HG03159 (cell line): ENCODE data around the gene KRT74.
"Not testable (repeated sequence)": the region's sequence is repeated elsewhere in the genome, so short reads cannot be mapped to it uniquely, and the experiment has no call there.

Experiments
- ATAC-seq: cut with Tn5 transposase; IDR thresholded peaks from one replicate; pipeline ENCODE4 v1.9.1; 2021; ENCODE audit warnings: mild to moderate bottlenecking, moderate library complexity; ENCODE audit not compliant: unreplicated experiment

KRT74 gene

DNA sequence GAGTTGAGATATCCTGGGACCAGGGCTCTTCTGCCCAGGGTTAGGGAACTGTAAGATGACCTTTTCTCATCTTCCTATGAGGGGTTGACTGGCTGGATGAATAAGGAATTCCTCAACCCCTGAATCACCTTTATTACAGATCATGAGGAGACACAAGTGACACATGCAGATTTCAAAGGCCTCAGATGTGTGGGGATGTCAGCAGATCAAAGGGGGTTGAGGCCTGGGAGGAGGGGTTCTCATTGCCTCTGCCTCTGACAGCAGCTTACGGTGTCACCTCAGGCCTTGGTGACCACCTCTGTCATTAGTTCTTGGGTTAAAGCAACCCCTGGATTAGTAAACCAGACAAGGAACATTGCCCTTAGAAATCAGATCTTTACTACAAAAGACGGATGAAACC, 29.7 kb upstream of the KRT74 start:
- no peak for ATAC-seq

DNA sequence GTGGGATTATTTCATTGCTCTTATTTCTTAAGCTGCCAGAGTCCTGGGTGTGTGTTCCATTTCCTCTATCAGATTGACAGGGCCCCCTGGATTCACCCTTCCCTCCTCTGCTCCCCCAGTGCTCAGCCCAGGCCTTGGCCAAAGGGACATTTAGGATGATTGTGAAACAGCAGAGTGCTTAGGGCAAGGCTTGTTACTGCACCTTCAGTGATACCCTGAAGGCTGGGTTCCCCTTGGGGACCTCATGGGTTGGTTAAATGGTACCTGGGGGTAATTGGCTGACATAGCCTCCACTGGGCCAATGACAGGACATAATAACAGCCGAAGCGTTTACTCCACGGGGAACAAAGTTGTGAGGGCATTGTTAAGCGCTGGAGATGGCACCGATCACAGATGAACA, 28.9 kb upstream of the KRT74 start:
- no peak for ATAC-seq

DNA sequence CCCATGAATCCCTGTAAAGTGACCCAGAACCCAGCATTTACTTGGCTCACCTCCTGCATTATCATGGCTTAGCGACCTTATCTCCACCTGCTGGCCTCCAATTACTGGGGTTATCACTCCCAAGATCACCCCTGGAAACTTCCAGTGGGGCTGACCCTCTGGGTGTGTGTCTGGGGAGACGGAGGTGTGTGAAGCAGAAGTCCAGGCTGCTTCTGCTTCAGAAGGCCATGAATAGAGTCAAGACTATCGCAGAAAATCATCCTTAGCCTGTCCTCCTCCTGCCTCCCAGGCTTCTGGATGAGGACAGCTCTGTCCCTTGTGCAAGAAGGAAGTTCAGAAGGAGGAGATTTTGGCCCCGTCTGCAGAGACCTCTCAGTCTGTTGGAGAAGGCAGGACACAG, 28.0 kb upstream of the KRT74 start:
- no peak for ATAC-seq

DNA sequence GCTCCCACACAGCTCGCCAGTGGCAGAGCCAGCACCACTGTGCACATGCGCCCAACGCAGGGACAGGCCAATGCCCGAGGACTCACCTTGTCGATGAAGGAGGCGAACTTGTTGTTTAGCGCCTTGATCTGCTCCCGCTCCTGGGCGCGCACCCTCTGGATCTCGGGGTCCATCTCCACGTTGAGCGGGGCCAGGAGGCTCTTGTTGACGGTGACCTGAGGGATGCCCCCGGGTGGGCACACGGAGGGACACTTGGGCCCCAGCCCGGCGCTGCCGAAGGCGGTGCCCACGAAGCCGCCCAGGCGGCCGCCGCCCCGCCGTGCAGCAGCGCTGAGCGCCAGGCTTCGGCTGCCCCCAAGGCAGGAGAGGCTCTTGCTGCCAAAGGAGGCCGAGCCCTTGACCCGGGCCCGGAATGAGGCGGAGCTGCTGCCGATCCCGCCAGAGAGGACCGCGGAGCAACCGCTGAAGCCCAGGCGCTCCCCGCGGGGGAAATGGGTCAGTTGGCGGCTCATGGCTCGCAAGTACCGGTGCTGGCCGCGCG, 27.4 kb upstream of the KRT74 start, which contains the start of gene KRT72:
TSS of gene KRT72 (minus strand) at position 523 of the 541 bp plus-strand sequence. CDS start at position 512, 11 bp downstream.
- no peak for ATAC-seq

DNA sequence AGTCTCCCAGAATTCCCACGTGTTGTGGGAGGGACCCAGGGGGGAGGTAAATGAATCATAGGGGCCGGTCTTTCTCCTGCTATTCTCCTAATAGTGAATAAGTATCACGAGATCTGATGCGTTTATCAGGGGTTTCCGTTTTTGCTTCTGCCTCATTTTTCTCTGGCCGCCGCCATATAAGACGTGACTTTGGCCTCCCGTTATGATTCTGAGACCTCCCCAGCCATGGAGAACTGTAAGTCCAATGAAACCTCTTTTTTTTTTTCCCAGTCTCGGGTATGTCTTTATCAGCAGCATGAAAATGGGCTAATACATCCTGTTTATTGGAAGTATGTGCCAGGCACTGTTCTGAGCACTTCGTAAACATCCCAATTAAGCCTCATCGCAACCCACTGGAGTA, 26.8 kb upstream of the KRT74 start:
- ATAC-seq = no peak

DNA sequence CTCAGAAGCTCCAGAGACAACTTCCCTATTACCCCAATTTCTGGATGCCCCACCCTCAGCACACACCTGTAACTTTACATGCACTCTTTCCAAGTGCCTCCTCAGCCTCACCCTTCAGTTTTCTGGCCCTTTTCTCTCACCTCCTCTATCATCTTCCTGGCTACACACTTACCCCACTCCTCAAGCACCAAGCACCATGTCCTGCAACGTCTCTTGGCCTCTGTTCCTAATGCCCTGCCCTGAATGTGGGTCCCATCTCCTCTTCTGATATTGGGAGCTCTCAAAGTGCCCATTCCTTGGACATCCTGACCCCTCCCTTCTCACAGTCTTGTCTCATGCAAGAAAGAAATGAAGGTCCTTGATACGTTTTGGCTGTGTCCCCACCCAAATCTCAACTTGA, 26.4 kb upstream of the KRT74 start:
- no peak for ATAC-seq

DNA sequence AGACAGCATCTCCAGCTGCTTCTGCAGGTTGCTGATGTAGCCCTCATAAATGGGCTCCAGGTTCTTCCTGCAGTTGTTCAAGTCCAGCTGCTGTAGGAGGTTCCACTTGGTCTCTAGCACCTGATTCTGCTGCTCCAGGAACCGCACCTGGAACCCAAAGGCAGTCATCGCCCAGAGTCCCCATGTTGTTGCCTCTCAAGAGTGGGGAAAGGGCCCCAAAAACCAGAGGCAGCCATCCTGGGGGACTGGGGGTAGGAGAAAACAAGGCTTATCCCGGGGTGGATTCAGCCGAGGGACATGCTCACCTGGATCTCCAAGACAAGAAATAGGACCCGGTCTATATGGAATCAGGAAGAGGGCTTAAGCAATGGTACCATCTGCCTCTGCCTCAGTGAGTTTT, 25.3 kb upstream of the KRT74 start:
- no peak for ATAC-seq

DNA sequence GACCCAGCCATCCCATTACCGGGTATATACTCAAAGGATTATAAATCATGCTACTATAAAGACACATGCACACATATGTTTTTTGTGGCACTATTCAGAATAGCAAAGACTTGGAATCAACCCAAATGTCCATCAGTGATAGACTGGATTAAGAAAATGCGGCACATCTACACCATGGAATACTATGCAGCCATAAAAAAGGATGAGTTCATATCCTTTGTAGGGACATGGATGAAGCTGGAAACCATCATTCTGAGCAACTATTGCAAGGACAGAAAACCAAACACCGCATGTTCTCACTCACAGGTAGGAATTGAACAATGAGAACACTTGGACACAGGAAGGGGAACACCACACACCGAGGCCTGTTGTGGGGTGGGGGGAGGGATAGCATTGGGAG, 20.6 kb upstream of the KRT74 start:
- ATAC-seq = not testable (repeated sequence)

DNA sequence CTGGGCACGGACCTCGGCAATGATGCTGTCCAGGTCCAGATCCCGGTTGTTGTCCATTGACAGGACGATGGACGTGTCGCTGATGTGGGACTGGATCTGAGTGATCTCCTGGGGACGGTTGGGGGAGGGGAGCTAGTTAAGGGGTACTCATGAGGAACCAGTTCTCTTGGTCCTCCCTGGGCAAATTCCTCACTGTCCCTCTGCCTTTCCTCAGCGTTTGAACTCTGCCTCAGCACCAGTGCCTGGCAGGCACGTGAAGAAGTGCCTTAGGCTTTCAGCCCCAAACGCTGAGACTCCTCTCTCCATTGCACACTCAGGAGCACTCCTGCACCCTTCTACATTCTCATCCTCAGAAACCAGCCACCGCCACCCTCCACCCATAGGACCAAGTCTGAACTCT, 17.9 kb upstream of the KRT74 start:
- no peak for ATAC-seq

DNA sequence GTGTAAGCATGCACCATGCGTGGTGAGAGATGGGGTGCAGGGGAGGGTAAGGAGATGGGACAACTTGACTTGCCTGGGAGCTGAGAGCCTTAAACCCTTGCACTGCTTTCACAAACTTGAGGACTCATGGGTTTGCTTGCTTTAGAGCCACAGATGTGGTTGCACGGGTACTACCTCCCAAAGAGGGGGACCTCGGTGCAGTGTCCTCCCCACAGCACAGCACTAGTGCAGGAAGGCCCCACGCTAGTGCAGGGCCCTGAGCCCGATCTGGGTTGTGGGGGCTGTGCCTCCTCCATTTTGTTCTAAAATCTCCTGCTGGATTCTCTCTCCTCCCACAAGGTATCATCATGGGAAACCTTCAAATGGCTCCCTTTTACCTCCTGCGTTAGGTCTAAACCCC, 16.4 kb upstream of the KRT74 start:
- no peak for ATAC-seq

DNA sequence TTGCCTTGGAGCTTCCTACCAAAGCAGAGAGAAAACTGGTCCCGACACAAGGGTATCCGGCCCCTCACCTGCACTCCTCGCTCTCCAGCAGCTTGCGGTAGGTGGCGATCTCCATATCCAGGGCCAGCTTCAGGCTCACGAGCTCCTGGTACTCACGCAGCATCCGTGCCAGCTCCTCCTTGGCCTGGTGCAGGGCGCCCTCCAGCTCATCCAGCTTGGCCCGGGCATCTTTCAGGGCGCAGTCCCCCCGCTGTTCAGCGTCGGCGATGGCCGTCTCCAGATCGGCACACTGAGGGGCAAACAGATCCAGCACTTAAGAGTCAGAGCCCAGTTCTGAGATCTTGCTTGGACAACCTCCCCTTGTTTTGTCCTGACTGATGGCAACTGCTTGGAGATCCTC, 13.9 kb upstream of the KRT74 start:
- no peak for ATAC-seq

DNA sequence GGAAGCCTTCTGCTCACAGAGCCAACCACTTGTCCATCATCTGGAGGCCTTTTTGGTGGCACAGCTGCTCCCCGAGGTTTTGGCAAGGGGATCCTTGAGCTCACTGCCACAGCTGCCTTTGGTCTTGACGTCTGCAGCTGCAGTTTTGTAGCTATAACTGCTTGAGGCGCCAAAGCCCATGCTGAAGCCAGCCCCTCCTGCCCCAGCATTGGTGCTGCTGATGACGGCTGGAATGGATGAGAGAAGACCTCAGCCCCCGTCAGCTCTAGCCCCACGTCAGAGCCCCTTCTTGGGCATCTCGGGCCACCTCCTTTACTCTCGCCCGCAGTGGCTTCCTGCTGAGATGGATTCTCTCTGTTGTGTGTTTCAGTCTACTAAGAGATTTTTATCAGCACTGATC, 12.3 kb upstream of the KRT74 start:
- ATAC-seq = no peak

DNA sequence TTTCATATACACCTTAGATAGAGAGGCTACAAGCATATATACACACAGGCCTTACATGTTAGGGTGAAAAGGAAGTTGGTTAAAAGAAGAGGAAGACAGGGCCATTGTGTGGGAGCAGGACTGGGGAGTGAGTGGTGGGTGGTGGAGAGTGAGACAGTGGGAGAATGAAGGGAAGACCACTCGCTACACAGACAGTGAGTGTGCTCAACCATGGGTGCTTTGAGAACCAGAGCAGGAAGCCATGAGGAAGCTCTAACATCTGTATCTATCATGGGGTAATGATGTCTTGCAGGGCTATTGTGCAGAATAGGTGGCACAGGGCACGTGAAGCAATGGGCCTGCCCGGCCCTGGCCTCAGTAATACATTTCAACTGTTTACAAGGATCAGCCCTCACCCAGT, 11.4 kb upstream of the KRT74 start:
- ATAC-seq = no peak

DNA sequence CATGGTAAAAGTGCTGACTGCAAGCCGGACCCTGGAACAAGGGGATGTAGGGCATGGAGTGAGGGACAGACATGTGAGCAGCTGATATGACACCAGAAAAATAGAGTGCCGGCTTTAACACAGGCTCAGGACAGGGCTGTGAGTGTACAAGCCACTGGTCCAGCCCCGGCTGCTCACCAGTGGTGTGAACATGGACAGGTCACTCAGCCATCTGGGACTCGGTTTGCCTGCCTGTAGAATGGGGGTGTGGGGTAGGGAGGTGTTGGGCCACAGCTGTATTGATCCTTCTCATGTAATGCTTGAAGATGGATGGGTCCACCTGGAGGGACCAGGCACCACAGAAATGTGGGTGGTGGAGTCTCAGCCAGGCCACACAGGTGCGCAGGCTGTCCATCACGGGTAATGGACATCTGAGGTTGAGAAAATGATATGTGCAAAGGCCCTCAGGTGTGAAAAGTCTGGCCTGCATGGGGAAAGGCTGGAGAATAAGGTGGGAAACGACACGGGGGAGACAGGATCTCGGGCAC, 10.6 kb upstream of the KRT74 start:
- ATAC-seq = no peak

DNA sequence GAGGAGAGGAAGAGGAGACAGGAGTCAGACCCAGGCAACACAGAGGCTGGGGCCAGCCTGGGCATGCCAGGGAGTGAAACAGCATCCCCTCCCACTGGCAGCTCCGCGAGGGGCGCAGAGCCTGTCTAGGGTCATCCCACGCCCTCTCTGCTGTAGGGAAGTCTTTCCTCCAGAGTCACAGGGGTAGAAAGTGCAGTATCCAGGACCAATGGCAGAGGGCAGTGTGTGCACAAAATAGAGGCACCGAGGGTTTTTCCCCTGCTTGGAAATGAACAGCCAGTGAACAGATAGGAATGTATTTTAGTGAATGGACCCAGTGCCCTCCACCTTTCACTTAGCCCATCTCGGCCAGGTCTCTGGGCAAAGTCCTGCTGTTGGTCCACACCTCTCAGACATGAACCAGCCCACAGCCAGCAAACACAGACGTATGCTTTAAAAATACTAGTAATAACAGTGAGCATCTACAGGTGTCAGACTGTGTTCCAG, 9.4 kb upstream of the KRT74 start:
- ATAC-seq = no peak

DNA sequence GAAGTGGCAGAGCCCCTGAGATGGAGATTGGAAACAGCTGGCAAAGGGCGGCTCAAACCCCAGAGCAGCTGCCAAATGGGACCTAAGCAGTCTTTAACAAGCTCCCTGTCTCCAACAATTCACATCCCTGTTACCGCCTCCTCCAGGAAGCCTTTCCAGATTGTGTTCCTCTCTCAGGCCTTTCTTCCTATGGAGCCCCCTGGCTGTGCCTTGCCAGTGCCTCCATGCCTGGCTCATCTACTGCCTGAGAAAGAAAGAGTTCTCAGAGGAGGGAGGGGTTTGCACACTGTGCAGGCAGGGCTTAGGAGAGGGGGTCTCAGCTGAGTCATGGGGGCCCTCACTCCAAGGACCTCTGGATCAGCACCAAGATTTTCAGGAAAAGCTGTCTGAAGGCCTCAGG, 8.8 kb upstream of the KRT74 start:
- no peak for ATAC-seq

DNA sequence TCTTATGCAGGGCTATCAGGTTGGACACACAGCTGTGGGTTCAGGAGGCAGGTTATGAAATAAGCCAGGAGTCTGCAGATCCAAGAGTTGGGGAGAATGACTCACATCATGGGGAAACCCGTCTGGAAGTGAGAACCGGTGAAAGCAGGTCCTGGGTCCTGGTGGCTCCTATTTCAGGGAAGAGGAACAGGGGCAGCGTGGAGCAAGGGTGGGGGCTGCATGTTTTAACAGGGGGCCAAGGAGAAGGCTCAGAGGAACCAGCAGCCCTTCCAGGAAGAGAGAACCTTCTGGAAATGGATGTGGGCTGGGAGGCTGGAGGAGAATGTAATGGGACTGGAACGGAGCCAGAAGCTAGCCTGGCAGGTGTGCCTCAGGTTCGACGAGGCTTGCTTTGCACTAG, 7.8 kb upstream of the KRT74 start:
- no peak for ATAC-seq

DNA sequence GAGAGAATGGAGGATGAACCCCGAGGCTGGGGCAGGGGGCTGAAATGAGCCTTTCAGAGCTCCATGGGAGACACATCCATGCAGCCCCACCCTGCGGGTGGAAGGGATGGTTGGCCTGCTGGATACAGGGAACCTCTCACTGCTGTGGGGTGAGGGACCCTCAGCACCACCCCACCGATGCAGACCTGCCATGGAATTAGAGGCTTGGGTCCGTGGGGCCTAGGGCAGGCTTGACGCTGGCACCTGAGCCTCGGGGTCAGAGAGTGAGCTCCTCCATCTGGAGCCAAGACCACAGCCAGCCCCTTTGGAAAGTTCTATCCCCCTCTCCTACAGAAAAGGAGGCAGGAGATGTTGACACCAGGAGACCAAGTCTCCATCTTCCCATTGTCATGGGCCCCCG, 7.4 kb upstream of the KRT74 start:
- ATAC-seq = no peak

DNA sequence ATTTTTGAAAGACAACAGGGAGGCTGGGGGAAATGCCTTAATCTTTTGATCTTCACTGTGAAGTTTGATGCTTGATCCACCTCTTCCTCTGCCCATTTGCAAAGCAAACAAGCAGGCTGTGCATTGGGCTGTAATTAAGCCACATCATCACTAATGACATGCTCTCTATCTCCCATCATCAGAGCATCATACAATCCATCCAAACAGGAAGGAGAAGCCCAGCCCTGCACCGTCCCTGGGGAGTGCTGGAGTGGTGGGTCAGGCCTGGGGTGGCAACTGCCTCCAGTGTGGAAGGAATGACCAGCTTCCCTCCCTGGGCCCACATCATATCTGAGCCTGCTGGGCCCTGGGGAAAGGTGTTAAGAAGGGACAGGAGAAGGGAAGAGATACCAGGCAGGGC, 6.9 kb upstream of the KRT74 start:
- ATAC-seq = no peak

DNA sequence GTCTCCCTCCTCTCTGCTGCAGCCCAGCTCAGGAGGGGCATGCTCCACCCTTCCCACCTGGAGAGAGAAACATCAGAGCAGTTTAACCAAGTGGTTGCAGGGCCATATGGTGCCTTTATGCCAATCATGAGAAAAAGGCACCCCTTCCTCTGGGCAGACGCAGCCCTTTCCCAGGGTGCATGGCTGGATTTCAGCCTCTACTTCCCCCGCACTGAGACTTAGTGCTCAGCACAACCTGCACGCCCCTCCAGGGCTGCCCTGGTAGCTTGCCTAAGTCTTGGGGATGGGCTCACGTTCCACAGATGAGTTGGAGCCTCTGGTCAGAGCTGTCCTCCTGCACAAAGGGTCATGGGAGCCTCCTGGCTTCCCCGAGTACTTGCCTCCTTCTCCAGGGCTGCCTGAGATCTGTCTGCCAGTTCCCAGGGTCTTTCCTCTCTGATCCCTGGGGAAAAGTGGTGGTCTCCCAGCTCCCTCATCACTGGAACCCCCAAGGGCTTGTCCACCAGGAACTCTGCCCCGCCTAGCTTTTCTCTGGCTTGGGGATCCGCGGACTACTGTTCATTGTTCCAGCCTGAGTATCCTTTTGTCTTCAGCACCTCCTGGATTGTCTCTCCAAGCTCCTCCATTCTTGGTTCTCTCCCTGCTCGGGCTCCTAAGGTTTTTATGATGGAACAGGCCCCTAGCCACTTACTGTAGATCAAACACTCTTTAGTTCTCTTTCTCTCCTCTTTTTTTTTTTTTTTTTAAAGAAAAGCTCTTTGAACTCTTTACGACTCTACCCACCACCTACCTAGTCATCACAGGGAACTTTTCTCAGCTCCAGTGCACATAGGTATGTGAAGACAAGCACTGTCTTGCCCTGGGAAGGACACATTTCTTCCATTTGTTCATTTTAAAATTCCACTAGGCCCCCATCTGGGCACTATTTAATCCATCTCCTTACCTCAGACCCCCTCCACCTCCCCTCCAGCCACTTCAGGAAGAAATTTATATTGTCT, 6.1 kb upstream of the KRT74 start:
- ATAC-seq = no peak

DNA sequence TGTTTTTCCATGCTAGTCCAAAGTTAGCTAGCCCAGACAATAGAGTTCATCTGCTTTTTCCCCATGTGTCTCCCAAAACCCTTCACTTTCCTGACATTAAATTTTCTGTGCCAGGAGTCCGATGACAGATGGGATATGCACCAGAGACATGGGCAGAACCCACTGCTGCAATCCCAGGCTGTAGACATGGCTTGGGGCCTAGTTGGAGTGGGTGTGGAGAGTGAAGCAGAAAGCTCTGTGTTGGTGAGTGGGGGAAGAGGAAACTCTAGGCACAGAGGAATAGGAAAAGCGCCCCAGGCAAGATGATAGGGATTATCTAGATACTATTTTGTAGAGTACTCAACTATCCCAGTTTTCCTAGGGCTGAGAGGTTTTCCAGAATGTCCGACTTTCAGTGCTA, 4.8 kb upstream of the KRT74 start:
- no peak for ATAC-seq

DNA sequence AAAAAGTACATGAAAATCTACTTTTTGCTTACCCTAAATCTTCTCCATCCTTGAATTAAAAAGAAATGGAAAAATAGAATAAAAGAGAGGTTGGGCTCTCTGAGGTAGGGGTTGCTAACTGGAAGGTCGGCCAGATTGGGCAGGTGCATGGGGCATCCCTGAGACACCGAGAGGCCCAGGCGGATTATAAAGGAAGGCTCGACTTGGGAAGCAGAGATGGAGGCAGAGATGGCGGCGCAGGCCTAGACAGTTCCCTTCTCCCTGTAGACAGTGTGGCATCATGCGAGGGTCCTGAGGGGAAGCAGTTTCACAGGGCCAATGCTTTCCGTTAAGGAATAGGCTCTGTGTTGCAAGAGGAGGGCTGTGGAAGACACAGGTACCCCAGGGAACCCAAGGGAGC, 3.7 kb upstream of the KRT74 start:
- ATAC-seq = no peak
